HFFc6 (cell line): ENCODE measurements around the gene ALG1L2. TPM values are rescaled to one million over a fixed set of nuclear protein-coding genes. Genes with fewer than 3 reads are reported as not detected.
A peak's percentile ranks its signal among the peaks of the same experiment; 100 is the strongest.
"Not testable (repeated sequence)": the region's sequence is repeated elsewhere in the genome, so short reads cannot be mapped to it uniquely, and the experiment has no call there.

Experiments used
- DNase-seq: peaks from one replicate; pipeline ENCODE4 v3.0.0-alpha.2; 2018
- H3K27ac Mint-ChIP-seq: 2 replicates; pipeline ENCODE4 v1.8.0; 2020; ENCODE audit warnings: mild to moderate bottlenecking, mixed read lengths
- H3K27me3 Mint-ChIP-seq: 2 replicates; pipeline ENCODE4 v1.8.0; 2021; ENCODE audit warnings: mild to moderate bottlenecking, moderate library complexity, mixed read lengths; ENCODE audit not compliant: insufficient read depth
- H3K36me3 Mint-ChIP-seq: 2 replicates; pipeline ENCODE4 v1.8.0; 2021; ENCODE audit warnings: low read depth, mixed read lengths
- H3K4me1 Mint-ChIP-seq: 2 replicates; pipeline ENCODE4 v1.8.0; 2020; ENCODE audit warnings: low read depth, mixed read lengths
- H3K4me3 Mint-ChIP-seq: 2 replicates; pipeline ENCODE4 v1.8.0; 2020; ENCODE audit warnings: mild to moderate bottlenecking, moderate library complexity, mixed read lengths
- H3K9me3 Mint-ChIP-seq: 2 replicates; pipeline ENCODE4 v1.8.0; 2020; ENCODE audit warnings: mild to moderate bottlenecking, mixed read lengths
- CTCF ChIP-seq: fragments of 200-600 bp; sonication (generic); IDR thresholded peaks from 2 replicates; pipeline ENCODE4 v1.5.0; 2021; ENCODE audit warnings: antibody characterized with exemption, mild to moderate bottlenecking
- total RNA-seq, 6 experiments: library from RNA; stranded (reverse); fragmentation: NEBNext Ultra II Directional; extraction: Animal tissue kit (Norgen Biotek cat#: 25700); gene quantifications; 2 replicates in 1 of 6; 3 replicates in 5 of 6; pipeline ENCODE4 v1.2.3, GENCODE V29; 2021

The ALG1L2 gene
- total RNA-seq, 6 experiments from 2014 or later, result 0.32 to 0.85 (median 0.46) TPM; not detected in 2

GRCh38 chr3:130111185-130111864 lies 29.7 kb downstream of the ALG1L2 start:
- Mint-ChIP-seq H3K36me3 (peaks cover 16% of the 10 kb centered on the region), H3K27ac (peak overlapping the region; percentile 98), H3K4me1 (peaks cover 35% of the 10 kb centered on the region), H3K27me3 (no peaks in the 10 kb centered on the region; the same call in 1 of the 2 replicates), H3K4me3 (peak overlapping the region; percentile 95), H3K9me3 (no peaks in the 10 kb centered on the region)
- peak; percentile 99 for DNase-seq
- TF ChIP-seq CTCF, result no peak

- Mint-ChIP-seq H3K27ac (peak overlapping the region; percentile 98), H3K4me1 (peaks cover 35% of the 10 kb centered on the region), H3K4me3 (peak overlapping the region; percentile 95), H3K36me3 (peaks cover 16% of the 10 kb centered on the region)
- H3K27me3 Mint-ChIP-seq, H3K9me3 Mint-ChIP-seq: not testable (repeated sequence)
- peak; percentile 17 for DNase-seq
Measured at GRCh38 chr3:130111865-130112747, 30.5 kb downstream of the ALG1L2 start.

DNA sequence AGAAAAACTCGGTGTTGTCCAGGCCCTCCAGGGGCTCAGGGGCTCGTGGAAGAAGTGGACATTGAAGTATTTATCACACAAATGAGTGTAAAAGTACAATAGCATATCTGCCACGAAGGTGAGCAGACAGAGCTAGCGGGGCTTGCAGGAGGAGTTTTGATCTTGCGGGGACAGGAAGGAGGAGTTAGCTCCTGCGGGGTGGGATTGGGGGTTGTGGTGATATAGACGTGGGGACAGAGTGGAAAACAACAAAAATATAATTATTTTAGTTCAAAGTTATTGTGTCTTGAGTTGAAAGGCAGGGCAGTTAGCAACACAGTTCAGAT lies 31.1 kb downstream of the ALG1L2 start:
- Mint-ChIP-seq H3K4me1 (peaks cover 38% of the 10 kb centered on the region), H3K36me3 (peaks cover 16% of the 10 kb centered on the region), H3K27ac (peak overlapping the region; percentile 87), H3K4me3 (peak overlapping the region; percentile 93)
- not testable (repeated sequence) for H3K27me3 Mint-ChIP-seq, H3K9me3 Mint-ChIP-seq, DNase-seq

DNA sequence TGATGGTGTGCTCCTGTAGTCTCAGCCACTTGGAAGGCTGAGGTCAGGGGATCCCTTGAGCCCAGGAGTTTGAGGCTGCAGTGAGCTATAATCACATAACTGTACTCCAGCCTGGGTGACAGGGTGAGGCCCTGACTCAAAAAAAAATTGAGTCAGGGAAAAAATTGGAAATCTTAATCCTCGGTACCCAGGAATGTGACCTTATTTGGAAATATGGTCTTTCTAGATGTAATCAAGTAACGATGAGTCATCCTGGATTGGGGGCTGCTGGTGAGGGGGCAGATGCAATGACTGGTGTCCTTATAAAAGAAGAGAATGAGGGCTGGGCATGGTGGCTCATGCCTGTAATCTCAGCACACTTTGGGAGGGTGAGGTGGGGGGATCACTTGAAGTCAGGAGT lies 33.8 kb downstream of the ALG1L2 start:
- peak overlapping the region; percentile 6; the same call in 1 of the 2 replicates for H3K4me3 Mint-ChIP-seq
- not testable (repeated sequence) for H3K9me3 Mint-ChIP-seq, H3K27me3 Mint-ChIP-seq
- peak overlapping the region; percentile 60 for H3K27ac Mint-ChIP-seq
- peaks cover 48% of the 10 kb centered on the region for H3K4me1 Mint-ChIP-seq
- peak; percentile 65 for DNase-seq
- peaks cover 15% of the 10 kb centered on the region for H3K36me3 Mint-ChIP-seq

GRCh38 chr3:130117933-130118332 lies 36.3 kb downstream of the ALG1L2 start:
- DNase-seq, result no peak
- H3K27me3 Mint-ChIP-seq, result peaks cover 2% of the 10 kb centered on the region
- no peak for TF ChIP-seq CTCF
- H3K9me3 Mint-ChIP-seq, result no peaks in the 10 kb centered on the region
- no peak overlapping the region for H3K27ac Mint-ChIP-seq
- peaks cover 51% of the 10 kb centered on the region for H3K4me1 Mint-ChIP-seq
- no peak overlapping the region for H3K4me3 Mint-ChIP-seq
- peaks cover 15% of the 10 kb centered on the region for H3K36me3 Mint-ChIP-seq

DNA sequence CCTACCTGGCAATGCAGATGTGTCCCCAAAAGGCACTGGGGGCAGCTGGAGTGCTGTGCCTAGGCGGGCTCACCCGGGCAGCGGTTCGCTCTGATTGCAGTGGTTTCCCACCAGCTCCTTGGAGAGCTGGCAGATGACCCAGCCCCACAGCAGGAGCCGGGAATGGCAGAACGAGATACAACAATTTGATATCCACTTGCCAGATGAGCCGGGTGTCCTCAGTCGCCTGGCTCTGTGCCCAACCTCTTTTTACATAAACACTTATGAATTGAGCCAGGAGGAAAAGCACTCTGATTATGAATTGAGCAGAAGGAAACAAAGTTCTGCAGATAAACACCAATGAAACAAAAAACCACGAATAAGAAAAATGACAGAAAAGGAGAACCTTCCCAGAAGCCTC lies 38.2 kb downstream of the ALG1L2 start:
- H3K9me3 Mint-ChIP-seq, DNase-seq, H3K4me3 Mint-ChIP-seq, H3K27me3 Mint-ChIP-seq, H3K36me3 Mint-ChIP-seq: not testable (repeated sequence)
- peaks cover 52% of the 10 kb centered on the region for H3K4me1 Mint-ChIP-seq
- peak overlapping the region; percentile 51; the same call in 1 of the 2 replicates for H3K27ac Mint-ChIP-seq

DNA sequence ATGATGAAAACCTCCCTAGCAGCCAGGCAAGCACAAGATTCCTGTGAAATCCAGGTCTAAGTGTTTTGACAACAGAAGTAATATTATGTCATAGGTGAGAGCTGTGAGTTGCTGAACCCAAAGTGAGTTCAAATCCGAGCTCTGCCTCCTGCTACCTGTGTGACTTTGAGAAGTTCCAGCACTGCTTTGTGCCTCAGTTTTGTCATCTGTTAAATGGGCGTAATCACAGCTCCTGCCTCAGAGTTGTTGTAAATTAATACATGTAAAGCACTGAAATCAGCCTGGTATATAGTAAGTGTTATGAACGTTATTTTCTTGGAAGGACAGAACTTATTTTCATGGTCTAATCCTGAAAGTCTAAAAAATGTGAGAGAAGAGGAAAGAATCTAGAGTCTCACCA lies 38.7 kb downstream of the ALG1L2 start:
- peak overlapping the region; percentile 51; the same call in 1 of the 2 replicates for H3K27ac Mint-ChIP-seq
- not testable (repeated sequence) for H3K4me3 Mint-ChIP-seq, H3K27me3 Mint-ChIP-seq, DNase-seq, H3K9me3 Mint-ChIP-seq, H3K36me3 Mint-ChIP-seq
- peaks cover 48% of the 10 kb centered on the region for H3K4me1 Mint-ChIP-seq

DNA sequence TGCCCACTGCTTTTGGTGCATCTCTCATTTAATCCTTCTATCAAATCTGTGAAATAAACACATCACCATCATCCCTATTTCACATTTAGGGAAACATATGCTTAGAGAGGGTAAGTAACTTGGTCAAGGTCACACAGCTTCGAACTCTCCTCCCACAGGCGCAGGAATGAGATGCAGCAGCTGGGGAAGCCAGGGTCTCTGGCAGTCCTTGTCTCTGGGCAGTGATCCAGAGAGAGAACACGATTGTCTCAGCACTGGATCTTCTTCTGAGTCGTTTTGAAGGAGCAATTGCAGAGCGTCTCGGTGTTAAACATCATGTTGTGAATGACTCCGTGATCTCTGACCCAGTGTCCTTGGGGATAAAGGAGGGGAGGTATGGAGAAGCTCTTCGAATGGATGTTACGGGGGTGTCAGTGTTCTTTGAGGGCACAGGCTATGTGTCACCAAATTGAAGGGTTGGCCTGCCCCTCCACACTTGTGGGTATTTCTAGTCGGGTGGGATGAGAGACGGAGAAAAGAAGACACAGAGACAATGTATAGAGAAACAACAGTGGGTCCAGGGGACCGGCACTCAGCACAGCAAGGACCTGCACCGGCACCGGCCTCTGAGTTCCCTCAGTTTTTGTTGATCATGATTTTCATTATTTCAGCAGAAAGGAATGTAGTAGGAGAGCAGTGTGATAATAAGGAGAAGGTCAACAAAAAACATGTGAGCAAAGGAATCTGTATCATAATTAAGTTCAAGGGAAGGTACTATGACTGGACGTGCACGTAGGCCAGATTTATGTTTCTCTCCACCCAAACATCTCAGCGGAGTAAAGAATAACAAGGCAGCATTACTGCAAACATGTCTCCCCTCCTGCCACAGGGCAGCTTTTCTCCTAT lies 41.5 kb downstream of the ALG1L2 start:
- peak; percentile 47 for DNase-seq

GRCh38 chr3:130125406-130125805 lies 43.8 kb downstream of the ALG1L2 start:
- not testable (repeated sequence) for H3K27ac Mint-ChIP-seq, H3K36me3 Mint-ChIP-seq, DNase-seq, H3K27me3 Mint-ChIP-seq, H3K4me3 Mint-ChIP-seq, H3K9me3 Mint-ChIP-seq
- H3K4me1 Mint-ChIP-seq, result peaks cover 22% of the 10 kb centered on the region

More for the DNA sequence above, 41.5 kb downstream of the ALG1L2 start:
- H3K4me1 Mint-ChIP-seq, result peaks cover 39% of the 10 kb centered on the region
- not testable (repeated sequence) for H3K9me3 Mint-ChIP-seq, H3K27me3 Mint-ChIP-seq, H3K36me3 Mint-ChIP-seq
- H3K4me3 Mint-ChIP-seq, result peak overlapping the region; percentile 69
- peak overlapping the region; percentile 81 for H3K27ac Mint-ChIP-seq
